Raji (cell line): ENCODE measurements around the gene A3GALT2.

Source experiments
- POLR2A ChIP-seq: IDR thresholded peaks from 2 replicates; pipeline ENCODE4 v1.6.1; 2011; ENCODE audit warnings: low read depth, low read length, control low read depth; ENCODE audit not compliant: insufficient read depth

Gene A3GALT2

DNA sequence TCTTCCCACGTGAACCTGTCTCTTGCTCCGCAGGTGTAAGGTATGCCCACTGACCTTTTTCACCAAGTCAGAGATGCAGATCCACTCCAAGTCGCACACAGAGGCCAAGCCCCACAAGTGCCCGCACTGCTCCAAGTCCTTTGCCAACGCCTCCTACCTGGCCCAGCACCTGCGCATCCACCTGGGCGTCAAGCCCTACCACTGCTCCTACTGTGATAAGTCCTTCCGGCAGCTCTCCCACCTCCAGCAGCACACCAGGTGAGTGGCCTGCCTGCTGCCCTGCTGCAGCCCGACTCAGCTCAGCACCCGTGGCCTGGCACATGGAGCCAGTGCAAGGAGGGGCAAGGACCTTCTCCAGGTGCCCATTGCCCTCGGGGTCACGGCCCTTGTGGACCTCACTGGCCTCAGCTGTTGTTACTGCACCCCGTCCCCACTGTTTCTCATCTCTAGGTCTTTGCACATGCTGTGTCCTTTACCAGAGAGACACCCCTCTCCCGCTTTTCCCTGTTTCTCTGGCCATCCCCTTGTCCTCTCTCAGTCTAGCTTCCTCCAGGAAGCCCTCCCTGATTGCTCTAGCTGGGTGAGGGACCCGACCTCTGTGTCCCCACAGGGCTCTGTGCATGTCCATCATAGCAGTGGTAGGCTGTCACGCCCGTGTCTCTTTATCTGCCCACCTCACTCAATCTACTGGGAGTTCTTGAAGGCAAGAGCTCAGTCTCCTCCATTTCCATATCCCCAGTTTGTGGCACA lies 39.2 kb downstream of the A3GALT2 start:
- TF ChIP-seq POLR2A = no peak

GRCh38 chr1:33280091-33280661 lies 40.7 kb downstream of the A3GALT2 start:
- no peak for TF ChIP-seq POLR2A

DNA sequence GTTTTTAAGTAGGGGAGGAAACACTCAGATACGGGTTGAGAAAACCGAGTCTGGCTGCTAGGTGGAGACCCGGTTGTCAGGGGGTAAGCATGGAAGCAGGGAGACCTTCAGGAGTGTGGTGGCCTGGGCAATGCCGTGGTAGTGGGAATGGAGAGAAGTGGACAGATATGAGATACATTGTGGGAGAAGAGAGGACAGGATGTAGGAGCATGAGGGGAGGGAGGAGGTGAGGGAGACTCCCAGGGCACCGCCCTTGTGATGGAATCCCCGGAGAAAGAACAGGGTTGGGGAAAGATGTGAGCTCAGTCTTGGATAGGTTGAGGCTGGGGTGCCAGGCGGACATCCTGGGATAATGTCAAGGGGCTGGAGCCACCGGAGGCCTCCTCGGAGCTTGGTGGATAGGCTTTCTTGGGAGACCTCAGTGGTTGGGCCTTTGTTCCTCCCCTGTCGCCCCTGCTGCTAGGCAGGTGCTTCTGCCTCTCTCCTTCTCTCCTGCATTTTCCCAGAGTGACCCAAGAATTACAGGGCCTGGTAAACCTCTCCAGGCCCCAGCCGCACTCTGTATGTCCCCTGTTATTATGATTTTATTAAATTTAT lies 43.3 kb downstream of the A3GALT2 start:
- TF ChIP-seq POLR2A = no peak

DNA sequence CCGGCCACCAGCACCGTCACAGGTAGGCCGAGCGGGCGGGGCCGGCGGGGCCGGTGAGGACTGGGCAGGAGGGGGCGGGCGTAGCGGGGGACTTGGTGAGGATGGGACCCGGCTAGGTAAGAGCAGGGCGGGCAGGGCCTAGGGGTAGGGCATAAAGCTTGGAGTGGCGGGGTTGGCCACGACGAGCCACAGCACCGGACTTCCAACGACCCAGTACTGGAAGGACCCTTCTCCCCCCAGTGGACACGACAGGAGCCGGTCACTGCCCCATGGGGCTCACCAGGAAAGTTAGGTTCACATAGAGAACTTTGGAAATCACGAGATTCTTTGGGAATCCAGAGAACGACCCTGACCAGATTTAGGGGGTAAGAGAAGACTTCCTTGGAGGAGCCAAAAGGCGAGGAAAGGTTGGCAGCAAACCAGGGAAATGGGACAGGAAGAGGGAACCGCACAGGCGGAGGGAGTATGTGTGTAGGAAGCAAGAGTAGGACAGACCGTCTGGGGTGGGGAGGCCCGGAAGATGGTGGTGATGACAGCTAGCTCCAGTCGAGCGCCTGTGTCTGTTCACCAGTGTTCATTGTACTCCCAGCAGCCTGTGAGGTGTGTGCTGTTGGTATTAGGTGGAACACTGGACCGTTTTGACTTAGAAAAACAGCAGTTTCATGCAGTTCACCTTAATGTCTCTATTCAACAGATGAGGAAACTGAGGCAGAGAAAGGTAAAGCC lies 44.2 kb downstream of the A3GALT2 start:
- no peak for TF ChIP-seq POLR2A

DNA sequence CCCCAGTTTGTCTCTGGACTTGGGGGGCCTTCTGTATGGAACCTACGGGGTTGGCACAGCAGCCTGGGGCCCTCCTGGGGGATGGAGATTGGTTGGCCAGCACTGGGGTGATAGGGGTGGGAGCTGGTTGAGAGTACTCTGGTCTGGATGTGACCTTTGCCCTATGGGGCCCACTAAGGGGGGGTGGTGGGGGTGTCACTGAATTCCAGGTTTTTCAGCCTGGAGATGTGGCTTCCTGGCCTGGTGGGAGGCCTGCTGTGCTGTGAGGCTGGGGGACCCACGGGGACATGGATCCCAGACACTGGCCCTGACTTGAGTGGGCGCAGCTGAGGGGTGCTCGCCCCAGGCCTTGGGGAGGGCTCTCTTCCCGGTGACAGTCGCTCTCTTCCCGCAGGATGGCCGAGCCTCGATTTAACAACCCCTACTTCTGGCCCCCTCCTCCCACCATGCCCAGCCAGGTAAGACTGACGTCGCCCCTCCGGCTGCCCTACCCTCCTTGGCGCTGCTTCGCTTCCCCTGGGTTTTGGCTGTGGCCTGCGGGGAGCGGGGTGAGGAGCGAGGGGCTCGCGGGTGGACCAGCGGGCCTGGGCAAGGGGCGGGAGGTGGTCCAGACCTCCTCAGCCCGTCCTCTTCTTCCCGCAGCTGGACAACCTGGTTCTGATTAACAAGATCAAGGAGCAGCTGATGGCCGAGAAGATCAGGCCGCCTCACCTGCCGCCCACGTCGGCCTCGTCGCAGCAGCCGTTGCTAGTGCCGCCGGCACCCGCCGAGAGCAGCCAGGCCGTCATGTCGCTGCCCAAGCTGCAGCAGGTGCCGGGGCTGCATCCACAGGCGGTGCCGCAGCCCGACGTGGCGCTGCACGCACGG lies 45.0 kb downstream of the A3GALT2 start:
- no peak for TF ChIP-seq POLR2A

- TF ChIP-seq POLR2A = no peak
These were observed 45.7 kb downstream of the A3GALT2 start for GRCh38 chr1:33275195-33275594.

GRCh38 chr1:33274446-33274845 lies 46.5 kb downstream of the A3GALT2 start:
- TF ChIP-seq POLR2A = no peak

- TF ChIP-seq POLR2A = no peak
These were observed 46.9 kb downstream of the A3GALT2 start for GRCh38 chr1:33273961-33274371.

DNA sequence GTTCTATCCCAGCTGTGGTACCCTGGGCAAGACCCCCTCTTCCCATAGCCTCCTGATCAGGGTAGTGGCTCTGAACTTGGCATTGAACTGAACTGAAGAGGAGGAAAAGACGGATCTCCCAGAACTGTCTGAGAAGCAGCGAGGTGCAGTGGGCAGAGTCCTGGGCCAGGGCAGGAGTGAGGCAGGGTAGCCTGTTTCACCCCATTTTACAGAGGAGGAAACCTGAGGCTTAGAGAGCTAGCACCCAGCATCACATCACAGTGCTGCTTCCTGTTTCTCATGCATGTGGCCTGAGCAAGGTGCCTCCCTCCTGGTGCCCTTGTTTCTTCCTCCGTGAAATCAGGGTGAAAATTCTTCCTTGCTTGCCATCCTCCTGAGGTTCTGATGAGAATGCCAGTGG lies 47.5 kb downstream of the A3GALT2 start:
- no peak for TF ChIP-seq POLR2A

- TF ChIP-seq POLR2A = no peak
These were observed 48.0 kb downstream of the A3GALT2 start for GRCh38 chr1:33272930-33273329.

- no peak for TF ChIP-seq POLR2A
These were observed 48.4 kb downstream of the A3GALT2 start for GRCh38 chr1:33272509-33272908.

- no peak for TF ChIP-seq POLR2A
These were observed 49.0 kb downstream of the A3GALT2 start for GRCh38 chr1:33271666-33272505.

DNA sequence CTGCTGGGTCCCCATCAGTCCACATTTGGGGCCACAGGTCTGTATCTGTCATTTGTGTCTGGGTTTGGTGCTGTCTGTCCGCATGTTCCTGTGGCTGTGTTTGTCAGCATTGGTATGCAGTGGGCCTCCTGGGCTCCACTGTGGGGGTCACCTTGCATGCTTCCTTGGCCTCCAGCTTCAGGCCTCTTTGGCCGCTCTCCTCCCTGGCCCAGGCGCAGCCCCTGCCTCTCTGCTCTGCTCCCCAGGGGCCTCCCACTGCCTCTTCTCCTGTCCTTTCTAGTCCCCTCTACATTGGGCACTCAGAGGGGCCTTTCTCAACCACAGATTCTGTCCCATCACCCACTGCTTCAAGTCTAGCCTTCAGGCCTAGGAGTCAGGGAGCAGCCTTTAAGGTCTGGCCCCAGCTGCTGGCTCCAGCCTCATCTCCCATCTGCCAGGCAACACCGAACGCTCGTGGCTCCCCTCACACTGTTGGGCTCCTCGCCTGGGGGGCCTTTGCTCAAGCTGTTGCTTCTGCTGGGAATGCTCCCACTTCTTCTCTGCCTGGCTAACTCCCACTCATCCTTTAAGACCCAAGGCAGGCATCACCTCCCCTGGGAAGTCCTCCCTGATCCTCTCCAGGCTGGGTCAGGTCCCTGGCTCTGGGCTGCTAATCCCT lies 50.0 kb downstream of the A3GALT2 start:
- TF ChIP-seq POLR2A = no peak

DNA sequence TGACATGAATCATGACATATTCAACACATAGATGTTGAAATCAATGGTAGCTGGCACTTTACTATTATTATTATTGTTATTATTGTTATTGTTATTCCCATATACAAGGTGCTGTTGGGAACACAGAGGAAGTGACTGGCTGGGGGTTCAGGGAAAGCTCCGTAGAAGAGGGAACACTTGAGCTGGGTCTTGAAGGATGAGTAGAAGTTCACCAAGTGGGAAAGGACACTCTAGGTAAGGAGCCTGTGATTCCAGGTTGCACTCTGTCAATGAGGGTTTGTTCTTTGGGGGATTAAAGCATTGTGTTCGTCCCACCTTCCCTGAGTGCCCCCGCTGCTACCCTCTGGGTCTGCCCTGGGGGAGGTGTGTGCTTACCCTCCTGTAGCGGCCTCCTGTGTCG lies 50.5 kb downstream of the A3GALT2 start:
- TF ChIP-seq POLR2A = no peak

- TF ChIP-seq POLR2A = no peak
These were observed 51.3 kb downstream of the A3GALT2 start for GRCh38 chr1:33269621-33270020.
